ENCODE data around the gene HMGA1.
"Not testable (repeated sequence)": the region's sequence is repeated elsewhere in the genome, so short reads cannot be mapped to it uniquely, and the experiment has no call there.

HMGA1 gene

GRCh38 chr6:34260576-34261267, 24.0 kb downstream of the HMGA1 start:
- no peak for DNase-seq (ENCODE audit: low read depth)

GRCh38 chr6:34263484-34263883, 26.8 kb downstream of the HMGA1 start:
- not testable (repeated sequence) for DNase-seq (ENCODE audit: low read depth)

DNA sequence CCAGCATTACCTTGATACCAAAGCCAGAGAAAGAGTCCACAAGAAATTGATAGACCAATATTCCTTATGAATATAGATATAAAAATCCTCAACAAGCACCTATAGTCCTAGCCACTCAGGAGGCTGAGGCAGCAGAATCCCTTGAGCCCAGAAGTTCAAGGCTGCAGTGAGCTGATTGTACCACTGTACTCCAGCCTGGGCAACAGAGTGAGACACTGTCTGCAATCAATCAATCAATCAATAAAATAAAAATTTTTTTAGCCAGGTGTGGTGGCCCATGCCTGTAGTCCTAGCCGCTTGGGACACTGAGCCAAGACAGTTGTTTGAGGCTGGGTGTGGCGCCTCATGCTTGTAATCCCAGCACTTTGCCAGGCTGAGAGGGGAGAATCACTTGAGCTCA, 31.1 kb downstream of the HMGA1 start:
- DNase-seq (ENCODE audit: low read depth): no peak

DNA sequence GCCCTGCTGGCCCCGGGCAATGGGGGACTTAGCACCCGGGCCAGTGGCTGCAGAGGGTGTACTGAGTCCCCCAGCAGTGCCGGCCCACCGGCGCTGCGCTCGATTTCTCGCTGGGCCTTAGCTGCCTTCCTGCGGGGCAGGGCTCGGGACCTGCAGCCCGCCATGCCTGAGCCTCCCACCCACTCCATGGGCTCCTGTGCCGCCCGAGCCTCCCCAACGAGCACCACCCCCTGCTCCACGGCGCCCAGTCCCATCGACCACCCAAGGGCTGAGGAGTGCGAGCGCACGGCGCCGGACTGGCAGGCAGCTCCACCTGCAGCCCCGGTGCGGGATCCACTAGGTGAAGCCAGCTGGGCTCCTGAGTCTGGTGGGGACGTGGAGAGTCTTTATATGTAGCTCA, 32.5 kb downstream of the HMGA1 start:
- DNase-seq (ENCODE audit: low read depth): not testable (repeated sequence)

GRCh38 chr6:34269658-34270341, 33.1 kb downstream of the HMGA1 start:
- DNase-seq (ENCODE audit: low read depth): not testable (repeated sequence)

- no peak for DNase-seq (ENCODE audit: low read depth)
Observed at GRCh38 chr6:34272013-34272926, 35.6 kb downstream of the HMGA1 start.

DNA sequence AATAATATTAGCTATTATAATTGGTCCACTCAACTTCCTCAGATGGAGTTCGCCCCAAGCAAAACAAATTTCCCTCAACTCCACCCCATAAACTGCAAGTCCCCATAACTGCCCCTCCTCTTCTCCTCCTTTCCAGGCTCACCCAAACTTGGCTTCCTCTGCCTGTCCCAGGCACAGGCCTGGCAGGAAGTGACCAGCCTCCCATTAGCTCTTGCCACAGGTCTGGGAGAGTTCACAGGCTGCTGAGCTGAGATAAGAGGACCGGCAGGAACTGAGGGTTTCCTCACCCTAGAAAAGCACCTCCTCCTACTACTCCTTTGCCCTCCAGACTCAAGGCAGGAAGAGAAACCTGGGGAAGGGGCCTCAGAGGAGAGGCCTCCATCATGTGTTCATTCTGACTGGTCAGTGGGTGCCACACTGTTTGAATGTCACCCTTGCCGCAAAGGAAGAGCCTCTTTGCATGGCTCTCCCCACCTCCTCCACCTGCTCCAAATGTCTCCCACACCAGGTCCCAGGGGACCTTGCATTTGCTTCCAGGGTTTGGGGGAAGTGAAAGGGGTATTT, 36.7 kb downstream of the HMGA1 start:
- no peak for DNase-seq (ENCODE audit: low read depth)

DNA sequence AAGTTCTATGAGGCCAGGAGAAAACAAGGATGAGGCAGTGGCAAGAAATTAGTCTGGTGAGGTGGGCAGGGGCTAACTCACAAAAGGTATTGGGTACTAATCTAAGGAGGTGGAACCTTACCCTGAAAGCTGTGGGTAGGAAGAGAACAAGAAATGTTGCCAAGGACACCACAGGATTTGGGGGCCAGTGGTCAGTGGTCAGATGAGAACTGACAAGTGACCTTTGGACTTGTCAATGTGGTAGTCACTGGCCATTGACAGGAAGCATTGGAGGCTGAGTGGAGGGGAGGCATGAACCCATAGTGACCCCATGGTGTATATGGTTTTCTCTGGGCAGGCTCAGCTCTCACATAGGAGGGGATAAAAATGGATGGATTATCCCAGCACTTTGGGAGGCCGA, 37.5 kb downstream of the HMGA1 start:
- DNase-seq (ENCODE audit: low read depth): no peak

GRCh38 chr6:34275128-34275804, 38.6 kb downstream of the HMGA1 start:
- no peak for DNase-seq (ENCODE audit: low read depth)

DNA sequence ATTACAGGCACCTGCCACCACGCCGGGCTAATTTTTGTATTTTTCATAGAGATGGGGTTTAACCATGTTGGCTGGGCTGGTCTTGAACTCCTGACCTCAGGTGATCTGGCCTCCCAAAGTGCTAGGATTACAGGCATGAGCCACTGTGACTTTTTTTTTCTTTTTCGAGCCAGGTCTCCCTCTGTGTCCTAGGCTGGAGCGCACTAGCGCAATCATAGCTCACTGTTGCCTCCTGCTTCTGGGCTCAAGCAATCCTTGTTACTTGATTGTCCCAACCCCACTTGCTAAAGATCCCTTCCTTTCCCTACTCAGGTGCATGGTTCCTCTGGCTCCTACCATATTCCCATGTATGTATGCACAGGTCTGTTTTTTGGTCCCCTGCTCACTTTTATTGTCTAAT, 39.5 kb downstream of the HMGA1 start:
- no peak for DNase-seq (ENCODE audit: low read depth)

DNA sequence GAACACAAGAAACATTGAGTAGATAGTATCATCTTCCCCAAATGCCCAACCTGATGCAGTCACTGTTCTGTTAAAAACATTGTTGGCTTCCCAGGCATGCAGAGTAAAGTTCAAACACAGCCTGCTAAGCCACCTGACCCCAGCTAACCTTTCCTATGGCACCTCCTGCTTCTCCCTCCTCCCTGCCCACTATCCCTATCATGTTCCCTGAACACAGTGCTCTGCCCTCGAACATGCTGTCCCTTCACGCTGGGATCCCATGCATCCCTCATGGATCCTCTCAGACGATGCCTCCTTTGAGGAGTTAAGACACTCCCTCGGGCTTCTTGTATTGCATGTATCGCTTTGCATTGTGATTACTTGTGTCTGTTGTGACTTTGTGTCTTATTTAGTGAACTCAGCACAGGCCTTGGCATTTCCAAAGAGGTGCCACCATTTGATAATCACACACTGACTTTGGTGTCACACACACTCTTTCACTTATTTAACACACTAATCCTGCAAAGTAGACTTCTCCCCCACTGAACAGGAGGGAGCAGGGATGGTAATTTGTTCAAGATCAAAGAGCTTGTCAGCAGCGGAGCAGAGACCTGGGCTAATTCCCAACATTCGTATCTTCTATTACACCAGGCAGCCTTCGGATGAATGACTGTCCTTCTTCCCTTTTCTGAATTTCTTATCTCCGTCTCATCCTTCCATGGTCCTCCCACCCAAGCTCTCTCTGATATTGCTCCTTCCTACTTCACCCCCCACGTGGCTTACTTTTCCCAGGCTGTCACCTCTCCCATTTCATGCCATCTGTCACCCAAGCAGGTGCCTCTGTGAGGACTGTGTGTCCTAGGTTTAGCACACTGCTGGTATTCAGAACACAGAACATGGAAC, 40.4 kb downstream of the HMGA1 start:
- DNase-seq (ENCODE audit: low read depth): no peak

- DNase-seq (ENCODE audit: low read depth): no peak
Observed at GRCh38 chr6:34277763-34278112, 41.1 kb downstream of the HMGA1 start.

DNA sequence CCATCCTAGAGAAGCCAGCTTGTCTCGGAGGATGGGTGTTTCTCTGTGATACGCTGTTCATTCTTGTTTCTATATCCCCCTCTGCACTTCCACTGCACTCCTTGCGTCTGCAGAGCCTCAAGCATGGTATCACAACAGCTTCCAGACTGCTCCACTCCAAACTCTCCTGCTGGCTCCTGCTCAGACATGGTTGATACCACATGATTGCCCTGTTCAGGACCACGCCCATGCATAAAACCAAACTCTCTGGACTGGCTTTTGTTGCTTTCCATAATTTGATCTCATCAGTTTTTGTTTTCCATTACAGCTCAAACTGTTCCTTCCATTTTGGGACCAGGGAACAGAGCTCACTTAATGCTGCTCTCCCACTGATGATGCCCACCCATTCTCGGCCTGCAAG, 42.2 kb downstream of the HMGA1 start:
- DNase-seq (ENCODE audit: low read depth): no peak

DNA sequence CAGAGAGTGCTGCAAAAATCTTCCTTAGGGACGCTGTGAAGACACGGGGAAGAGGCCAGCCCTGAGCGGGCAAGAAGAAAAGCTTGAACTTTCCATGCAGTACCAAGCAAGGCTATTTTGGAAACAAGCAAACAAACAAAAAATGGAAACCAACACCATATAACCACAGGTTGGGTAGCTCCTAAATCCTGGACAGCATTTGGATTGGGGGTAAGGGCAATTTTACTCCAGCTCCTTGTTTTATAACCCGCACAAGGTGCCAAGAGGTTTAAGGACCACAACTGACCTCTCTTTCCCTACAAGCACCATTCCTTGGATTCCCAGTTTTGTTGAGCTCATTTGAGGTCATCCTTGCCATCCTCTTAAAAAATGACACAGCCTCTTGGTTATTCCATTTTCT, 43.5 kb downstream of the HMGA1 start:
- no peak for DNase-seq (ENCODE audit: low read depth)

DNA sequence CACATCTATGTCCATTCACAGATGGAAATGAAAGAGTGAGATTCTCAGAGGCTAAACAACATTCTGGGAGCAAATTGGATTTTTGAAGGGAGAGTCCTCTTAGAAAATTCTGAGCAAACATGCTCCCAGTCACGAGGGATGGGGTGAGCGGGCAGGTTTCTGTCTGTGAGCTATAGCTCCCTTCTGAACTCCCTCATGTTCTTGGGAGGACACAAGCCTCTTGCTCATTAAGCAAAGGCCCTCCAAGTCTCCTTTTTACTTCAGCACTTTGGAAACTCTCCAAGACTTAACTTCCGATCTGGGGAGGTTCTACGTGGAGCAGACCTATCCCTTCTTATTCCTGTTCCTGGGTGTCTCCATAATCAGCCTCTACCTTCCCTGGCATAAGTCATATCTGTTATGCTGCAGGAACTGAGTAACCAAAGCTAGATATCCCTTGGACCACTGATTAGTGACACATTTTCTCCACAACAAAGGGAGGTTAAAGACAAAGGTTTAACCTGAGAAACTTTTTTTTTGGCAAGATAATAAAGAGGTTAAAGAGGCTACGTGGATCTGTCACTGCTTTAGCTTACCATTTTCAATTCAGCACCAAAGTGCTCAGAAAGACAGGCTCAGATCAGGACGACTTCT, 45.1 kb downstream of the HMGA1 start:
- no peak for DNase-seq (ENCODE audit: low read depth)

- peak; percentile 41 for DNase-seq (ENCODE audit: low read depth)
Observed at GRCh38 chr6:34284563-34285447, 48.1 kb downstream of the HMGA1 start.

GRCh38 chr6:34285448-34286164, 48.9 kb downstream of the HMGA1 start:
- DNase-seq (ENCODE audit: low read depth): no peak

DNA sequence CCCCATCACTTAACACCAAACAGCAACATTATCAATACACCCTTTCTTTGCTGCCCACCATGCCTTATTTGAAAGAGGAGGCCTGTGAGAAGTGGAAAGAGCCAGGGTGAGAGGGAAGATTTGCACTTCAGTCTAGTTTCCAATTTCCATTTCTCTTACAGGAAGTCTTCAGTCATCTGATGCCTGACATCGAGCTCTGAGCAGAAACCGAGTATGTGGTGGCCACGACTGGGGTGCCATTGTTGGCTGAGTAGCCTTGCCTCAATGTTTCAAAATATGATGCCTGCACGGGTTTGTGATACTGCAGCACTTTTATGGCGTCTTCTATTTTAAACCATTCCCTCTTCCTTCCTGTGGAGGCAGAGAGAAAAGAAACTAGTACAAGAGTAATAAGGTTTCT, 51.9 kb downstream of the HMGA1 start:
- no peak for DNase-seq (ENCODE audit: low read depth)

GRCh38 chr6:34289137-34289536, 52.5 kb downstream of the HMGA1 start:
- DNase-seq (ENCODE audit: low read depth): no peak
